Panc1 (cell line): ENCODE results near the gene FLVCR2. TPM values are rescaled to one million over a fixed set of nuclear protein-coding genes. Genes with fewer than 3 reads are reported as not detected.
A peak's percentile ranks its signal among the peaks of the same experiment; 100 is the strongest.

ENCODE experiments used
- ATAC-seq: fragments of 200-7000 bp; cut with Tn5 transposase; 2 replicates; pipeline ENCODE4 v1.9.1; 2020; ENCODE audit warnings: mild to moderate bottlenecking, moderate library complexity
- BruUV-seq: library from RNA; stranded (reverse); fragments of 400-500 nt; replicated peaks from 2 replicates; lab custom pipeline; 2021; lab: Mats Ljungman, UMichigan
- CTCF ChIA-PET: fragments of 300-600 bp; sonication (Branson Sonifier 250); formaldehyde crosslinking; loops from one replicate; lab custom pipeline; 2022; ENCODE audit warnings: antibody characterized with exemption; lab: Charles Lee
- POLR2A ChIA-PET: fragments of 300-600 bp; sonication (Branson Sonifier 250); formaldehyde crosslinking; loops from one replicate; lab custom pipeline; 2022; ENCODE audit warnings: antibody characterized with exemption; lab: Charles Lee
- DNase-seq: peaks from one replicate; pipeline ENCODE4 v3.0.0-alpha.2; 2010; ENCODE audit warnings: low read depth, low spot score
- H3K27ac ChIP-seq: 2 replicates; pipeline ENCODE4 v1.5.1; 2011; ENCODE audit warnings: mild to moderate bottlenecking, low read length, inconsistent platforms
- H3K27me3 ChIP-seq: fragments of 200-500 bp; sonication (Bioruptor generic); 2 replicates; pipeline ENCODE4 v1.6.0; 2014; ENCODE audit warnings: low read length, inconsistent platforms; ENCODE audit not compliant: control insufficient read depth, insufficient read depth
- H3K36me3 ChIP-seq: fragments of 200-500 bp; sonication (Bioruptor generic); 2 replicates; pipeline ENCODE4 v1.5.1; 2014; ENCODE audit warnings: inconsistent platforms, mild to moderate bottlenecking, low read length, moderate library complexity; ENCODE audit not compliant: control insufficient read depth, insufficient read depth
- H3K4me1 ChIP-seq: 2 replicates; pipeline ENCODE4 v1.5.1; 2011; ENCODE audit warnings: inconsistent platforms, mild to moderate bottlenecking, low read length, moderate library complexity; ENCODE audit not compliant: control insufficient read depth, insufficient read depth
- H3K4me3 ChIP-seq, 2 experiments: 2 replicates each; pipeline ENCODE4 v1.5.1; 2011 to 2012; ENCODE audit warnings: low read depth in 2 of 2, low read length in 2 of 2, mild to moderate bottlenecking in 2 of 2, inconsistent platforms in 1 of 2, moderate library complexity in 1 of 2
- H3K9me3 ChIP-seq: fragments of 200-500 bp; sonication (Bioruptor generic); 2 replicates; pipeline ENCODE4 v1.5.1; 2014; ENCODE audit warnings: low read depth, mild to moderate bottlenecking, inconsistent platforms, low read length, moderate library complexity; ENCODE audit not compliant: control insufficient read depth, insufficient read depth
- CTCF ChIP-seq: fragments of 450-650 bp; IDR thresholded peaks from 2 replicates; pipeline ENCODE4 v1.5.1; 2017; ENCODE audit warnings: mild to moderate bottlenecking
- POLR2AphosphoS5 ChIP-seq: IDR thresholded peaks from 2 replicates; pipeline ENCODE4 v1.6.1; 2012; ENCODE audit warnings: mild to moderate bottlenecking, low read depth, low read length, moderate library complexity
- REST ChIP-seq, 2 experiments: IDR thresholded peaks; 2 replicates each; pipeline ENCODE4 v1.6.1; 2011 to 2012; ENCODE audit warnings: low read depth in 2 of 2, control low read depth in 1 of 2, low read length in 1 of 2, mild to moderate bottlenecking in 1 of 2, moderate library complexity in 1 of 2; ENCODE audit not compliant: insufficient read depth in 1 of 2
- SIN3A ChIP-seq: IDR thresholded peaks from 2 replicates; pipeline ENCODE4 v1.6.1; 2012; ENCODE audit warnings: low read depth, mild to moderate bottlenecking, low read length, moderate library complexity, borderline replicate concordance; ENCODE audit not compliant: insufficient read depth
- TCF7L2 ChIP-seq: IDR thresholded peaks from 2 replicates; pipeline ENCODE4 v1.6.1; 2011; ENCODE audit warnings: mild to moderate bottlenecking, low read depth, low read length, inconsistent platforms
- in situ Hi-C: cut with HindIII; loops from 2 replicates; pipeline ENCODE4 v1.10.0; 2016; ENCODE audit warnings: low sequenced_read_pairs, low pct_unique_long_range_greater_than_20kb
- intact Hi-C: fragments of 100-400 bp; cut with micrococcal nuclease; formaldehyde crosslinking; loops from one replicate; pipeline ENCODE4 v1.10.0; 2022; ENCODE audit not compliant: unreplicated experiment
- total RNA-seq: library from RNA; stranded (reverse); gene quantifications from one replicate; pipeline ENCODE4 v1.2.1, GENCODE V29; 2021; ENCODE audit not compliant: unreplicated experiment

FLVCR2 gene
- total RNA-seq, 1 experiment from 2014 or later = 9.7 TPM

GRCh38 chr14:75602503-75602902 lies 24.1 kb downstream of the FLVCR2 start:
- Histone ChIP-seq H3K4me3 (no peak overlapping the region), H3K9me3 (peaks cover 2% of the 10 kb centered on the region; the same call in 1 of the 2 replicates), H3K4me1 (peaks cover 4% of the 10 kb centered on the region), H3K27ac (no peak overlapping the region), H3K27me3 (no peaks in the 10 kb centered on the region), H3K36me3 (no peaks in the 10 kb centered on the region)
- TF ChIP-seq CTCF (no peak), POLR2AphosphoS5 (no peak), TCF7L2 (no peak), REST (IDR thresholded peaks at IDR 0.05; ENCODE audit: insufficient read depth in 1 of 2, low read depth in 2 of 2, low read length in 1 of 2) (no peak), SIN3A (no peak)
- BruUV-seq = no TSS peak
- ChIA-PET CTCF (no interaction called here), POLR2A (no interaction called here)
- intact Hi-C loops (no loop called here), in situ Hi-C loops (no loop called here)
- DNase-seq (no peak), ATAC-seq (no peak)

GRCh38 chr14:75604979-75605851 lies 26.8 kb downstream of the FLVCR2 start:
- ATAC-seq (peak; percentile 67), DNase-seq (no peak)
- intact Hi-C loops = no loop called here
- Histone ChIP-seq H3K27ac (peak overlapping the region; percentile 17; the same call in 1 of the 2 replicates), H3K27me3 (no peaks in the 10 kb centered on the region), H3K9me3 (peaks cover 6% of the 10 kb centered on the region; the same call in 1 of the 2 replicates), H3K4me1 (peaks cover 4% of the 10 kb centered on the region), H3K36me3 (no peaks in the 10 kb centered on the region), H3K4me3 (no peak overlapping the region)
- in situ Hi-C loops = no loop called here
- TF ChIP-seq SIN3A (no peak), REST (IDR thresholded peaks at IDR 0.05; ENCODE audit: insufficient read depth in 1 of 2, low read depth in 2 of 2, low read length in 1 of 2) (no peak), POLR2AphosphoS5 (no peak), CTCF (no peak), TCF7L2 (no peak)
- ChIA-PET CTCF (no interaction called here), POLR2A (no interaction called here)
- no TSS peak for BruUV-seq
